ENCODE results near the gene TMEM44.
"Not testable (repeated sequence)": the region's sequence is repeated elsewhere in the genome, so short reads cannot be mapped to it uniquely, and the experiment has no call there.

TMEM44 gene

DNA sequence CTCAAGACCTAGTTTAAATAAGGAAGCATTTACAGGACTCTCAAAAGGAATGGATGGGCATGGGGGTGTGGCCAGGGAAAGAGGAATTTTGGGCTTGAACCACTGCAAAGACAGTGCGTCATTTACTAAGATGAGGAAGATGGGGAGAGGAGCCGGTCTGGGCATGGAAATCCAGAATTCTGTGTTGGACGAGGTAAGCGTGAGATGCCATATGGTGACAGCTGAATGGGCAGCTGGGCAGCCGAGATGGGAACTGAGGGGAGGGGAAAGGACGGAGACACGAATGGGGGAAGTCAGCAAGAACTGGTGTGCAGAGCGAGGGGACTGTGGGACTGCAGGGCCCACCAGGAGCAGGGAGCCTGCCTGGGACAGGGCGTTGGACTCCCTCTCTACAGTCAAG lies 24.2 kb downstream of the TMEM44 start:
- no peak for DNase-seq

DNA sequence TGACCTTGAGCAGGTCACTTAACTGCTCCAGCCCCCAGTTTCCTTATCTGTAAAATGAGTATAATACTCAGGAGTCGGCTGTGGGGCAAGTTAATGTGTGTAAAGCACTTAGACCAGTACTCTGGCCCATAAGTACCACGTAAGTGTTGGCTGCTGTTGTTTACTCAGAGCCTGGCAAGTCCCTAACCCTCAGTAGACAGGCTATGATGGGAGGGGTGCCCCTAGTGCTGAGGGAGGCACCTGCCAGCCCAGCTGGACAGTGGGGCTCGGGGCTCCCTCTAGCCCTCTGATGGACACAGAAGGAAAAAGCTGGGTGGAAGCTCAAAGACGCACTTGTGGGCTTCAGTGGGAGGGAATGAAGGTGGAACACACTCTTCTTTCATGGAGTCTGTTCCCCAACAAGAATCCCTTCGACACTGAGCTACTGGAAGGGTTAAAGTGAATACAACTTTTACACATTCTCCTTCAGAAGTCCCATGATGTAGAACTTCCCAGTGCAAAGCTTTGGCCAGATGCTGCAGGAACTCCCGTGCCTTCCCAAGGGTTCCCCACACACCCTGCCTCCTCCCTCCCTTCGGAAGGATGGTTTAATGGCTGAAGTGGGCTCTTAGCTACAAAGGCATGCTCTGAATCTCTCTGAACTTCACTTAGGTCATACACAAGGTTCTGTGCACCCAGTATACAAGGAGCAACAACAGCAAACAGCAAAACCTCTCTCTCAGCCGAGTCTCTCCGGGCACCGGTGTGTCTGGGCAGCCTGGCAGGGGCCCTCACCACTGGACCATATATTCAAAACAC lies 25.4 kb downstream of the TMEM44 start:
- DNase-seq, result no peak

DNA sequence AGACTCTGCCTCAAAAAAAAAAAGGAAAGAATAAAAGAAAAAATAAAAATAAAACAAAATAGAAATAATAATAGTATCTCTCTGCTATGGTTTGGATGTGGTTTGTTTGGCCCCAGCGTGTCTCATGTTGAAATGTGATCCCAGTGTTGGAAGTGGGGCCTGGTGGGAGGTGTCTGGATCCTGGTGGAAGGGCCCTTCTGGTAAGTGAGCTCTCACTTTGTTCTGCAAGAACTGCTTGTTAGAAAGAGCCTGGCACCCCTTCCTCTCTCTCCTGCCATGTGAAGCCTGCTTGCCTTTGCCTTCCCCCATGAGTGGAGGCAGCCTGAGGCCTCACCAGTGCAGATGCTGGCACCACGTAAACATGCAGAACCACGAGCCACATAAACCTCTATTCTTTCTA lies 26.3 kb downstream of the TMEM44 start:
- no peak for DNase-seq

DNA sequence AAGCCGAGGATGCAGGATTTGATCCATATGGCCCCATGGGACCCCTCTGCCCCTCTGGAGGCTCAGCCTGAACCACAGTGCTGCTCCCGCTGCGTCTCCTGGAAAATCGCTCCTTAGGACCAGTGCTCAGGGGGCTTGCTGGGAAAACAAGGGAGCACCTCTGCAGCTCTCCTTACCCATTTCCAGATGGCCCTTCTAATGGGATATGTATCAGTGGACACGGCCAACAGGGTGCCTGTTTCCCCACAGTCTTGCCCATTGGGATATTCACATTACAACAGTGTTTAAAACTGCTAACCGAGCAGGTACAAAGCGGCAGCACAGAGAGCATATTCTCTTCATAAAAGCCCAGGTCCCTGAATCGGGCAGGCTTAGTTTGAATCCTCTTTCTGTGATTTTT lies 27.1 kb downstream of the TMEM44 start:
- no peak for DNase-seq

DNA sequence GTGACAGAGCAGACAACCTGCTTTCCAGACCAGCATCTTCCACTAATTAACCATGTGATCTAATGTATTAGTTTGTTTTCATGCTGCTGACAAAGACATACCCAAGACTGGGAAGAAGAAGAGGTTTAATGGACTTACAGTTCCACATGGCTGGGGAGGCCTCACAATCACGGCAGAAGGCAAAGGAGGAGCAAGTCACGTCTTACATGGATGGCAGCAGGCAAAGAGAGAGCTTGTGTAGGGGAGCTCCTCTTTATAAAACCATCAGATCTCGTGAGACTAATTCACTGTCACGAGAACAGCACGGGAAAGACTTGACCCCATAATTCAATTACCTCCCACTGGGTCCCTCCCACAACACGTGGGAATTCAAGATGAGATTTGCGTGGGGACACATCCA lies 27.9 kb downstream of the TMEM44 start:
- not testable (repeated sequence) for DNase-seq

DNA sequence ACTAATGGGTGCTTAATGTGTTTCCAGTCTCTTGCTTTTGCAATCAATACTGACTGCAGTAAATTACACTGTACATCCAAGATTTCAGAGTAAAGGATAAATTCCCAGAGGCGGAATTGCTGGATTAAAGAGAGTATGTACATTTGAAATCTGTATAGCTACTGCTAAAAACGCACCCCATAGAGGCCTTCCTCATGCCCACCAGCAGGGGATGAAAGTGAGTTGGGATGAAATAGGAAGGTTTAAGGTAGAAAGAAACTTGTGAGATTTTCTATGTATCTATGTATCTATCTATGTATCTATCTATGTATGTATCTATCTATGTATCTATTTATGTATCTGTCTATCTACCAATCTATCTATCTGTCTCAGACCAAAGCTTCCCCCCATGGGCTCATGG lies 28.4 kb downstream of the TMEM44 start:
- DNase-seq, result no peak

DNA sequence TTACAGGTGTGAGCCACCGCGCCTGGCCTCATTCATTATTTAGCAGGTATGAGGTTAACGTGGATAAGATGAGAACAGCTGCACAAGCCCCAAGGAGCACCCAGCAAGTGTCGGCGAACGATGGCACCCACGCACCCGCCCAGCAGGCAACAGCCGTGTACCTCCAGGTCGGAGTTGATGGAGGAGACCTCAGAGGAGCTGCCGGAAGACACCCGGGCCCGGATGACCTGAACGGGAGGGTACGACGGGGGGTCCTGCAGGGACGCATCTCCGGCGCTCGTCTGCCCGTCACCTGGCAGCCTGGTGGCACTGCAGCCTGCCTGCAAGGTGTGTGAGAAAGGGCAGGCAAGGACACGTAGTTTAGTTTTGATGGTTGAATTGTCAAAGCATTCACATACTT lies 29.1 kb downstream of the TMEM44 start:
- DNase-seq, result no peak

DNA sequence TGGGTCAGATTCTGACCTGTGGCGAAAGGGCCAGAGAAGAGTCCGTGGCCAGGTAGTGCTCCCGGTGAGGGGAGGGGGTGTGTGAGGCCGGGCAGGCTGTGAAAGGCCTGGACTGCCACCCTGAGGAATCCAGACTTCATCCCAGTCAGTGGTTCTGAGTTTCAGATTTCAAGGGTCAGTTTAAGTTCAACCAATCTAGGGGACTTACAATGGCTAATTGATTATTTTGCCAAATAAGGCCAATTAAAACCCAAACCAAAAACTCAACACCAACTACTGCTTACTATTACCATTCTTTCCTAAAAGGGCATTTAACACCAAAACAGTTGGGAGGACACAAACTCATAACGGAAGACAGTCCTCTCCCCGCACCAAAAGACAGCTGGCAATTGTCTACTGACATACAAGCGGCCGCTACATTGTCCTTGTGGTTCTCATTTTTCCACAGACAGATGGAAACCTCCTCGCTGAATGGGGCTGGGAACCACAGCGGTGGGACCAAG lies 30.5 kb downstream of the TMEM44 start:
- no peak for DNase-seq

DNA sequence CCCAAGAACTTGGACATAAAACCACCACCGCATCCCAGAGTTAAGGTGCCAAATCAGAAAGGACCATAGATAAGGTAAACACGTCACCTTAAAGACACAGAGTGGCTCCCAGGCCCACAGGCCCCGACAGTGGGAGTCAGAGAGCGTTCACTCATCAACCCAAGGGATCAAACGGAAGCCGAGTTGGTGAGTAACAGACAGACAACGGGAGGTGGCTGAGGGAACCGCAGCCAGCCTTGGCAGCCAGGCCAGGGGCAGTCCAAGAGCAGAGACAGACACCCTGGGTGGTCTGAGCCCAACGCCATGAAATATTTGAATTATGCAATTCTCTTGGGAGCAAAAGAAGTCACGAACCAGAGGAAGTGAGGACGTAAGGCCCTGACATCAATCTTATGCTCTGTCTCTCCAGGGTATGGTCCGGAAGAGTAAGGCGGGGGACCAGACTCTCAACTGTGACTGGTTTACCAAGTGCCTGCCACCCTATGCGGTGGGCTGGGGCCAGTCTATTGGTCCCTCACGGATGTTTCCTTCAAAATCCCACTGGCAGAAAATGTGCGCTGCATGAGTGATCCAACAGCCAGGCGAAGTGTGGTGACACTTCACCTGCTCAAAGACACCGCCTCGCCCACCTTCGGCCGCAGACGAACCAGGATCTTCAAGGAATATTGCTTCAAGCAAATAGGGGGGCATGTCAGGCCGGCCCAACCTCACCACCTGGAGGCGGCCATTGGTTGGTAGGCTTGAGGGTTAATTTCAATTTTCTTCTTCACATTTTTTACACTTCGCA lies 34.3 kb downstream of the TMEM44 start:
- no peak for DNase-seq

DNA sequence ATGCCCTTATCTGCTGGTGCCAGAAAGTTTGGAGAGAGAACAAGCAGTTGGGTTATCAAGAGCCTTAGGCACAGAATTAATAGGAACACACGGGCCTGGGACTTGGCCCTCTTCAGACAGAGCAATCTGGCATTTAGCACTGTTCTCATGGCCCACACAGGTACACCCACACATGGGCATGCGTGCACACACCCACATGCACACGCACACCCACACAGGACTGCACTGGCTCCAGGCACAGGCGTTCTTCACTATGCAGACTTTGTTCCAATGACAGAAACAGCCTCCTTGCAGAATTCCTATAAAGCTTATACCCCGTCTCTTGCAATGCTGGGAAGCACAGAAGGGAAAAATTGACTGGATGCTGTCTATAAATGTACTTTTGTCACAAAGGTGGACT lies 36.3 kb downstream of the TMEM44 start:
- DNase-seq, result no peak

DNA sequence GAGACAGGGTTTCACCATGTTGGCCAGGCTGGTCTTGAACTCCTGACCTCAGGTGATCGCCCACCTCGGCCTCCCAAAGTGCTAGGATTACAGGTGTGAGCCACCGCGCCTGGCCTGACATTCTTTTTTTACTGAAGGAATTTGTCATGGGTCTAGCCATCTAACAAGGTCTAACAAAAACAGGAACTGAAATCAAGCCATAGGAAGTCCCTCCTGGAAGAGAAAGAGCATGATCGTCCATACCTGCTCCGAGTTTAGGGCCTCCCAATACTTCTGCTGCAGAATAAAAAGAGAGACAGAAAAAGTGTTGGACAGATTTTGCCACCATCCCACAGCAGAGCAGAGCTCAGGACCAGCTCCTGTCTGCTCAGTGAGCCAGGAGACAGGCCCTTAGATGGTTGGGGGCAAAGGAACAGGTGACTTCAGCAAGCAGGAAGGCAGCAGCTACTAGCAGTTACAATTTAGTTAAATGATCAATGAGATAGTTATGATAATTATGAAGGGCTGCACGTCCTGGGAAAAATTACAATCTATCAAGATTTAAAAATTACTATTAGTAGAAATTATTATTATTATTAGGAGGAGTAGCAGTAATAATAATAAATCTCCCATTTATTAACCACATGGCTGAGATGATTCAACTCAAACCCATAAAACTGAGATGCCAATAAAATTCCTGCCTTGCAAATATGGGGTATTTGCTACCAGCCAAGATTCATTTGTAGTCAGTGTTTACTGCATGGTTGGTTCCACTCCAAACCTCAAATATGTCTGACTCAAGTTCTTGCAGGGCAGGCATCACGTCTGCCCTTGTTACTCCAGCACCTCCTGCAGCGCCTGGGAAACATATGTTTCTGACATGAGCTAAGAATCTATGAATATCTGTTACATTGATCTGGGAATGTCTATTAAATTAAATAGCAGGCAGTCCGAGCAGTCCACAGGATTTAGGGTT lies 40.1 kb downstream of the TMEM44 start:
- no peak for DNase-seq

DNA sequence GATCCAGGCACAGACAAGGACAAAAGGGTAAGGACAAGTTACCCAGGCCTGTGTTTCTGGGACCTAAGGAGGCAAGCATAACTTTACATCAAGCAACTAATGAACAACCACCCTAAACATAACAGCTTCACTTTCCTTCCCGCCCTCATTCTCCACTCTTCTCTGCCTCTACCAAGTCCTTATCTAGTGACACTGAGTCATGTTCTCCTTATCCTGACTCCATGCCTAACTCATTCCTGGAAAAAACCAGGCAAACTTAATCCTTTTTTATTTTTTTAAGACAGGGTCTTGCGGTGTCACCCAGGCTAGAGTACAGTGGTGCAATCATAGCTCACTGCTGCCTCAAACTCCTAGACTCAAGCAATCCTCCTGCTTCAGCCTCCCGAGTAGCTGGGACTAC lies 44.5 kb downstream of the TMEM44 start:
- DNase-seq, result no peak

DNA sequence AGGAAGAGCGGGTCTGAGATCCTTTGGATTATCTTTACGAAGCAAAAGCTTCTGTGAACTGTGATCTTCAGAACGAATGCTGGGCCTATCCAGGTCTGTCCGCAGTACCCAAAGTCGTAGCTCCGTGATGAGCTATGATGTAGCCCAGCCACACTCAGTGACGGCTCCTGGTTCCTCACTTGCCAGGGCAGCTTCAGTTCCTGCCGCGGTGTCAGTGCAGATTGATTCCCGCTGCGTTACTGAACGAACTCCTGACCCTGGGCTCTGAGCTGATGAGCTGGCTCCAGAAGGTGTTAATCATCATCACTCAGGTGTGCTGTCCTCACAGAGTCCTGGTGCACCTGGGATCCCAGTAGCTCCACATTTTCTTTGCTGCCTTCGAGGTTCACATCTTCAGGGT lies 45.0 kb downstream of the TMEM44 start:
- no peak for DNase-seq

DNA sequence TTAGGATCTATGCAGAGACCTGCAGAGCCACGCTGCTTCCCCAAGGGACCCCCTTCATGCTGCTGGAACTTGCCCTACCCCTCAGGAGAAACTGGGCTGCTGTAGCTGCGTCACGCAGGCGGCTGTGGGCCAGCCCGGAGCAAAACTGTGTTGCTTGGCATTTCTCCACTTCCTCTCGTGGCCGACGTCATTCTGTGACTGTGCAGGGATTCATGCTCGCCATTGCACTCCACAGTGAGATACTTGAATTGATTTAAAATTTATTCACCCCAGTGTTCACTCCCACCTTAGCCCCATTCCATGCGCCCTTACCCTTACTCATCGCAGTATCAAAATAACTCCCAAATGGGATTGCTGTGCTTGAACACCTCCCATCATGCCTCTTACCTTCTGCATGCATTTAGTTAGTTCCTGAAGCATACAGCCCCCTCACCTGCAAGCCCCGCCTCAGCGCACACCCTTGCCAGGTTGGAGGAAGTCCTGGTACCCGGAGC lies 45.7 kb downstream of the TMEM44 start:
- DNase-seq, result no peak

DNA sequence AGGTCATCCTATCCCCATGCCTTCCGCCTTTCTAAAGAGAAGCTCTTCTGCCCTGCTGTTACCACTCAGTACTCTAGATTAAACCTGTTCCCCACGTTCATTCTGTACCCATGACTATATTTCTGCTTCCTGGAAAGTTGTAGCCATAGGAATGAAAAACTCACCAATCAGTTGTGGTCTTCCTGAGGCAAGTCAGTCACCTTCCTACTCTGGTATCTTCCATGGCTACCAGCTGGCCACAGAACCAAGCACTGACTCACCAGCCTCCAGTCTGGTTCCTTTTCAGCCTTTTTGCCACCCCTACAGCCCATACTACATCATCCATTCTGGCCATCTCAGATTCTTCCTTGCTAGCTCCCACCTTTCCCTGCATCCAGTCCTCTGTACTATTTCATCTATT lies 46.4 kb downstream of the TMEM44 start:
- no peak for DNase-seq

DNA sequence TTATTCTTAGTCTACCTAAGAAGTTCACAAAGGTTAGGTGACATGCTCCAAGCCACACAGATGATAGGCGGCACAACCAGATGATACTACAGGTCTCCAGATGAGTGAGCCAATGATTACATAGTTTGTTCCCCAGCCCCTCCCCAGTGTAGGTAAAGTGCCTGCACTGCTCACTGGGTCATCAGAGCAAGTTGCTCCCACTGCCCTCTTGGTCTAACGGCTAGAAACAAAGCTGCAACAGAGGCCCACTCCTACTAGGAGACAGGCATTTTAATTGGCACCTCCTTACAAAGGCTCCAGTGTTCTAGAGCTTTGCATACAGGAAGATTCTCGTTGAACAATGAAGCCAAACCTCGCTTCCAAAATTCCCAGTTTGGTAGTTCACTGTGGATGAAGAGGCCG lies 47.3 kb downstream of the TMEM44 start:
- no peak for DNase-seq

DNA sequence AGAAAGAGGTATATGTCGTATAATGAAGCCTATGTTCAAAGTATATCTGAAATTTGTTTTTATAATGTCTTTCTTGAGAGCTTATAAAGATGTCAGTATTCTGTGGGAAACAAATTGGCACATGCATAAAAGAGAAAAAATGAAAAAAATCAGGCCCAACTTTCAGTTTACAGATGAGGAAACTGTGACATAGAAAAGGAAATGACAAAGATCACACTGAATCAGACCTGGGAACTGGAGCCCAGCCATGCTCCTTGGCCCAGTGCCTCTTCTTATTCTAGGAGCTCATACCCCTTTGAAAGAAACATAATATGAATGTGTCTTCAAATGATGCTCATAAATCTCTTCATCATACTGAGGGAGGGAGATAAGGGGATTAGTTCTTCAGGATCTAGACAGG lies 48.4 kb downstream of the TMEM44 start:
- DNase-seq, result peak; percentile 43

DNA sequence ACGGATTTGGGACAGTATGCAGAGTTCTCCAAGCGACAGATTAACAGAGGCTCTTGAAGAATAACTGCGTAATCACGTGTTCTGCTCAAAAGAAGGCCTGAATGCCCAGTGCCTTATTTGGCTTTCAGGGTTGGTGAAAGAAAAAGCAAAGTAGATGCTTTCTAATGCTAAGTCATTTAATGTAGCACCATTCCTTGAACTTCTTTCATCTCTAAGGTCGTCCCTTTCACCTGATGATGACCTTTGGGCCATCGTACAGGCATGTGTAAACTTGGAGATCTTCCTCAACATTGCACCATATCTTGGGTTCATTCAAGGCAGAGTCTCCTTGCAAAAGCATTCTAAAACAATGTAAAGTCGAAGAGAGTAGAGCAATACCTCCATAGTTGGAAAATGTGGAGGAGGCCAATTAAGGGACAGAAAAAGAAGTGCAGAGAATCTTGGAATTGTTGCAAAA lies 48.9 kb downstream of the TMEM44 start:
- DNase-seq, result no peak

DNA sequence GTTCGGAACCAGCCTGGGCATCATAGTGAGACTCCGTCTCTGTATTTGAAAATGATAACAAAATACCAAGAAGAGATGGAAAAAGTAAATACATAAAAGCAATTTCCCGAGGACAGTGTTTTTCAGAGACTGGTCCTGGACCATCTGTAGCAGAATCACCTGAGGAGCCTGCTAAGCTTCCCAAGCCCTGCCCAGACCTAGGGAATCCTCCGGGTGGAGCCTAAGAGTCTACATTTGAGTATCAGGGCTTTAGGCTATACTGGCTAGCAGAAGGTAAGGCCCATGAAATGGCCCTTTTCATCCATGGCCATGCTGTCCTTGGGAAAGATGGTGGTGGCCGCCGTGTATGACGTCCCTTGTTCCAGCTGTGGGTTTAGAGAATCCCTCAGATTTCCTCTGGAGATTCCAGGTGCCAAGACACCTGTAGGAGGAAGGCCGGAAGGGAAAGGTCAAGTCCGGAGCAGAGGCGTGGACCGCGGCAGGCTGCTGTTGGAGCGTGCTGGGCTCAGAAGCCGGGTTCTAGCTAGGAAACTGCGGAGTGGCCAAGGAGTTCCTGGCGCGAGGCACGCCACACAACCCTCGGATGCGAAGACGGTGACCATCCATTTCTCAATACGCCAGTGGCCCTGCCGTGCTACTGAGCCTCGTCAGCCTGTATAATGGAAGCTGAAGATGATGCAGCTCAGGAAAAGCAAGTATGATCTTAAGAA lies 50.9 kb downstream of the TMEM44 start:
- DNase-seq, result no peak

DNA sequence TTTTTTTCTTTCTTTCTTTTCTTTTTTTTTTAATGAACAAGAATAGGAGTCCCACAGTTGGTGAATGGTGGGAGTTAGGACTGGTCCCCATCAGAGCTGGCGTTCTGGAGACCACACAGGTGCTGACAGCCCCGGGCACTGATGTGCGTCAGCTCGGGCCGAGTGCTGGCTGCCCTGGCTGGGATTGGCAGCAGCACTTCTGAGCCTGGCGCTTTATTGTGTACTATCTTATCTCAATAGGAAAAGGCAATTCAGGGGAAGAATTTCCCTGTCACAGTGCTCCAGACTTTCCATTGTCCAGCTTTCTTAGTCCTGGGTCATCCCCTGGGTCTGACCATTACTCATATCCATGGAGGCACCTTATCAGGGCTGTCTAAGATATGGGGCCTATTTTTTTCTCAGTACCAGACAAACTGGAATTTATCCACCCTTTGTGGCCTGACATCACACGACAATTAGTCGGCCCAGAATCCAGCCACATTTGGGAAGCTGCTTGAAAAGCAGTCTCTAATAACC lies 54.1 kb downstream of the TMEM44 start:
- DNase-seq, result no peak

DNA sequence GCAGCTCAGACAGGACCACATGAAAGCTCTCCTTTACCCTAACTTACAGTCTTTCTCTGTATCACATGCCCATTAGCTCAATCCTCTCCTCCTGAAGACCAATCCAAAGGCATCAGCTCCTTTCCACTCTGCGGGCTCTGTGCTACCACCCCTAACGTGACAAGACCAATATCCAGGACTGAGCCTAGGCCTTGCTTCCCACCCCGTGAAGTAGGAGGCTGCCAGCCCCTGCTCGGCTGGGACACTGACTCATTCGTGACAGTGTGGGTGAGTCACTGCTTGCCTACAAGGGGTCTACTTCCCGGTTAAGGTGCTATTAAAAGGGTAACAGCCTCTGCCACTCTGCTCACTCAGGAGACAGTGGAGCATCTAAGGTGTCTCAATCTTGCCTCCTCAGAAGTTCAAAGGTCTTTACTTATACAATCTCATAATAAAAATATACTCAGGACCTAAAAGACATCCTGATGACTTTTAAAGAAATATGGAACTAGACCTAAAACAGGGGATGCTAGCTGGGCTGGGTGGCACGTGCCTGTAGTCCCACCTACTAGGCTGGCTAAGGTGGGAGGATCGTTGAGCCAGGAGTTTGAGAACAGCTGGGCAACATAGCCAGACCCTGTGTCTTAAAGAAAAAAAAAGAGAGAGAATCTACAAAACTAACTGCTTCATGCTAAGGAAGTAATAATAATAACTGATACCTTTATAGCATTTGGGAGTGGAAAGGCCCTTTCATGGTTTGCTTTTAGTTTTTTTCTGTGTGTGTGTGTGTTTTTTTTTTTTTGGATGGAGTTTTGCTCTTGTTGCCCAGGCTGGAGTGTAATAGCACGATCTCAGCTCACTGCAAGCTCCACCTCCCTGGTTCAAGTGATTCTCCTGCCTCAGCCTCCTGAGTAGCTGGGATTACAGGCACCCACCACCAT lies 55.0 kb downstream of the TMEM44 start:
- peak; percentile 66 for DNase-seq

All from stimulated activated CD8-positive, alpha-beta memory T cell treated with anti-CD3 and anti-CD28 coated beads, Interleukin-4, amount 100 ng/mL, for 48 hours (primary cell).